ENCODE data around the gene NLRP2B. TPM values are rescaled to one million over a fixed set of nuclear protein-coding genes. Genes with fewer than 3 reads are reported as not detected.

NLRP2B gene
- total RNA-seq, 1 experiment from 2014 or later = not detected

GRCh38 chrX:57678686-57679428 lies 1.2 kb downstream of the NLRP2B start:
- DNase-seq = no peak
- Histone ChIP-seq H2BK12ac (ENCODE audit: insufficient read length, low read depth, low read length) (no peak overlapping the region), H3K14ac (ENCODE audit: insufficient read depth, low read length) (no peak overlapping the region), H3K56ac (ENCODE audit: insufficient read length, low read depth, low read length) (no peak overlapping the region), H3K18ac (ENCODE audit: insufficient read length, low read depth, low read length) (no peak overlapping the region), H4K20me1 (ENCODE audit: control insufficient read depth, insufficient read depth, insufficient read length) (no peaks in the 10 kb centered on the region), H3K23ac (ENCODE audit: insufficient read length, low read depth, low read length) (no peak overlapping the region), H4K8ac (replicated peaks; ENCODE audit: insufficient read length, low read depth, low read length) (no peak overlapping the region), H3K79me1 (ENCODE audit: insufficient read depth, low read depth, low read length, poor library complexity, severe bottlenecking) (no peaks in the 10 kb centered on the region), H3K4ac (ENCODE audit: low read depth, low read length) (no peak overlapping the region), H2BK5ac (ENCODE audit: insufficient read length, low read length) (no peak overlapping the region), H2AK5ac (ENCODE audit: insufficient read length, low read length) (no peak overlapping the region), H4K91ac (ENCODE audit: insufficient read length, low read depth, low read length) (no peak overlapping the region), H3K27me3 (ENCODE audit: insufficient read depth, low read length) (no peaks in the 10 kb centered on the region), H3T11ph (ENCODE audit: low read length) (no peak overlapping the region), H3K9me3 (ENCODE audit: control insufficient read depth, low read depth, low read length) (peaks cover 59% of the 10 kb centered on the region), H3K9ac (ENCODE audit: extremely low read depth, insufficient read length, low read length) (no peak overlapping the region), H2BK15ac (ENCODE audit: low read depth, low read length) (no peak overlapping the region; the same call in 1 of the 2 replicates), H3K4me2 (ENCODE audit: insufficient read depth, insufficient read length, low read length) (no peak overlapping the region), H2BK20ac (ENCODE audit: low read depth, low read length, poor library complexity, severe bottlenecking) (no peak overlapping the region), H3K23me2 (ENCODE audit: insufficient read length, low read depth, low read length, poor library complexity, severe bottlenecking) (no peaks in the 10 kb centered on the region), H2AFZ (ENCODE audit: low read length) (no peak overlapping the region), H3K4me1 (ENCODE audit: insufficient read depth, low read length) (no peaks in the 10 kb centered on the region), H2BK120ac (ENCODE audit: low read depth, low read length, poor library complexity, severe bottlenecking) (no peak overlapping the region), H4K5ac (ENCODE audit: insufficient read length, low read depth, low read length) (no peak overlapping the region), H3K79me2 (ENCODE audit: insufficient read depth, low read length) (no peaks in the 10 kb centered on the region), H3K27ac (ENCODE audit: insufficient read length, low read depth, low read length) (no peak overlapping the region)
- Mint-ChIP-seq H3K27me3 (ENCODE audit: low read depth) (peaks cover 9% of the 10 kb centered on the region), H3K4me1 (peaks cover 0 to 17% of the 10 kb centered on the region in 2 experiments; a peak in 2 of 4 replicates), H3K4me3 (no peak overlapping the region), H3K27ac (no peak overlapping the region), H3K9me3 (peaks cover 90% of the 10 kb centered on the region in 2 experiments), H3K36me3 (ENCODE audit: insufficient read depth in 1 of 3, low read depth in 3 of 3) (peaks cover 17 to 20% (median 19%) of the 10 kb centered on the region in 3 experiments)
- no peak for TF ChIP-seq CTCF (conservative IDR thresholded peaks at IDR 0.05)
- no CpG with 5 or more reads among the region's 37 CpGs for WGBS (ENCODE audit: extremely low coverage, insufficient read length, low lambda C conversion rate)

Measured in H9 (cell line).